Measurements from ENCODE around the gene TNFSF15.

Gene TNFSF15

DNA sequence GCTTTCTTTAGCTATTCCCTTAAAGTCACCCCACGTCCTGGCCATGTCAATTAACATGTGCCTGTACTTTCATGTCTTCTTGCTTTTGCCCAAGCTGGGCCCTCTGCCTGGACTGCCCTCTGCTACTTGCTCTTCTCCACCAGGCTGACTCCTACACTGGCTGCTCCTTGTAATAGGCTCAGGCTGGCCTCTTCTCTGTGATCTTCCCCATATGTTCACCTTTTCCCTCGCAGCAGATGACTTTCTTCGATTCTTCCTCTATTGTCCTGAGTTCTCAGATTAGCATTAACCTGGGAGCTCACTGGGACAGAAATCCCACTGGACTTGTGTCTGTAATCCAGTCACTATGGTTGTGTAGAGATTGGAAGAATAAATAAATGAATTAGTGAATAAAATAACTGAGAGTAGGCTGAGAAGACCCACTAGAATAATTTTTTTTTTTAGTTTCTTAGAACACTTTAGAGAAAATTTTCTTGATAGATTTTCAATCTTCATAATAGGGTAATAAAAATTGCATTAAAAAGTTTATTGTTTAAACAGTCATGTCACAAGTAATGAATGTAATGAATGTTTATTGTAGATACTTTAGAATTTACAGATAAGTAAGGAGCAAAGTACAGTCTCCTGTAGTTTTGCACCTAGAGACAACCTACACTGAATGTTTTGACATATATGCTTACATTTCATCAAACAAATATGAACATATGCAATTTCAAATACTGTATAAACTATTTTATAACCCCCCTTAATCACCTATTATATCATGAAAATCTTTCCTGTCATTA, 47.4 kb upstream of the TNFSF15 start:
- Histone ChIP-seq H4K20me1 (ENCODE audit: low read depth, low read length) (no peaks in the 10 kb centered on the region), H3K27ac (ENCODE audit: low read depth, low read length) (no peak overlapping the region), H3K4me2 (ENCODE audit: low read depth, low read length, poor library complexity, severe bottlenecking) (no peak overlapping the region), H2AFZ (ENCODE audit: low read depth, low read length, severe bottlenecking) (no peak overlapping the region), H3K9me2 (replicated peaks; ENCODE audit: insufficient read depth, low read length) (no peaks in the 10 kb centered on the region), H3F3A (ENCODE audit: insufficient read depth) (no peaks in the 10 kb centered on the region), H3K79me2 (ENCODE audit: insufficient read depth, low read length) (no peaks in the 10 kb centered on the region), H3K36me3 (ENCODE audit: low read length) (no peaks in the 10 kb centered on the region), H3K9ac (ENCODE audit: low read length) (no peak overlapping the region), H3K27me3 (ENCODE audit: low read length) (no peaks in the 10 kb centered on the region), H3K4me3 (ENCODE audit: insufficient read depth, low read length, poor library complexity, severe bottlenecking) (no peak overlapping the region), H3K9me3 (ENCODE audit: insufficient read depth, low read length) (no peaks in the 10 kb centered on the region)
- TF ChIP-seq, protein P1, sequence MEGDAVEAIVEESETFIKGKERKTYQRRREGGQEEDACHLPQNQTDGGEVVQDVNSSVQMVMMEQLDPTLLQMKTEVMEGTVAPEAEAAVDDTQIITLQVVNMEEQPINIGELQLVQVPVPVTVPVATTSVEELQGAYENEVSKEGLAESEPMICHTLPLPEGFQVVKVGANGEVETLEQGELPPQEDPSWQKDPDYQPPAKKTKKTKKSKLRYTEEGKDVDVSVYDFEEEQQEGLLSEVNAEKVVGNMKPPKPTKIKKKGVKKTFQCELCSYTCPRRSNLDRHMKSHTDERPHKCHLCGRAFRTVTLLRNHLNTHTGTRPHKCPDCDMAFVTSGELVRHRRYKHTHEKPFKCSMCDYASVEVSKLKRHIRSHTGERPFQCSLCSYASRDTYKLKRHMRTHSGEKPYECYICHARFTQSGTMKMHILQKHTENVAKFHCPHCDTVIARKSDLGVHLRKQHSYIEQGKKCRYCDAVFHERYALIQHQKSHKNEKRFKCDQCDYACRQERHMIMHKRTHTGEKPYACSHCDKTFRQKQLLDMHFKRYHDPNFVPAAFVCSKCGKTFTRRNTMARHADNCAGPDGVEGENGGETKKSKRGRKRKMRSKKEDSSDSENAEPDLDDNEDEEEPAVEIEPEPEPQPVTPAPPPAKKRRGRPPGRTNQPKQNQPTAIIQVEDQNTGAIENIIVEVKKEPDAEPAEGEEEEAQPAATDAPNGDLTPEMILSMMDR (IDR thresholded peaks at IDR 0.05; ENCODE audit: insufficient read depth, low read length, poor library complexity, severe bottlenecking) = no peak
- TF ChIP-seq EZH2phosphoT487 (conservative IDR thresholded peaks at IDR 0.05; ENCODE audit: low read length) = no peak

GRCh38 chr9:114852050-114852594, 46.3 kb upstream of the TNFSF15 start:
- Histone ChIP-seq H3K4me3 (ENCODE audit: insufficient read depth, low read length, poor library complexity, severe bottlenecking) (no peak overlapping the region), H3K27ac (ENCODE audit: low read depth, low read length) (no peak overlapping the region), H3K4me2 (ENCODE audit: low read depth, low read length, poor library complexity, severe bottlenecking) (no peak overlapping the region), H3K9me3 (ENCODE audit: insufficient read depth, low read length) (no peaks in the 10 kb centered on the region), H3K79me2 (ENCODE audit: insufficient read depth, low read length) (no peaks in the 10 kb centered on the region), H3K9ac (ENCODE audit: low read length) (no peak overlapping the region), H2AFZ (ENCODE audit: low read depth, low read length, severe bottlenecking) (no peak overlapping the region), H3K27me3 (ENCODE audit: low read length) (no peaks in the 10 kb centered on the region), H4K20me1 (ENCODE audit: low read depth, low read length) (no peaks in the 10 kb centered on the region), H3K36me3 (ENCODE audit: low read length) (no peaks in the 10 kb centered on the region), H3F3A (ENCODE audit: insufficient read depth) (no peaks in the 10 kb centered on the region), H3K9me2 (replicated peaks; ENCODE audit: insufficient read depth, low read length) (no peaks in the 10 kb centered on the region)
- TF ChIP-seq, protein P1 (IDR thresholded peaks at IDR 0.05; ENCODE audit: insufficient read depth, low read length, poor library complexity, severe bottlenecking) = no peak
- TF ChIP-seq EZH2phosphoT487 (conservative IDR thresholded peaks at IDR 0.05; ENCODE audit: low read length) = no peak

DNA sequence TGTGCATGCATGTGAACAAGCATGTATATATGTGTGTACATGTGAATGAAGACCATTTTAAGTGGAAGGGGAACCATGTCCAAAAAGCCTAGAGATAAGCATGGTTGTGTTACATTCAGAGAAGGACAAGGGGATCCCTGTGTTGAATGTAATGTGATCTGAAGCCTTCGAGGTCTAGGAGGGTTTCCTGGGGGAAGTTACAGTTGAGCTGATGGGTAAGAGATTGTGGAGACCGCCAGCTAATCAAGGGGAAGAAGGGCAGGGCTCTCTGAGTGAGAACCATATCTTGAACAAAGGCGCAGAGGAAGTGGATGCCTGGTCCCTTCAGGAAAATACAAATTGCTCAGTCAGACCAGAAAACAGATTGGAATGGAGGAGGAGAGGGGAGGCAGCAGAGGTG, 45.5 kb upstream of the TNFSF15 start:
- Histone ChIP-seq H3K79me2 (ENCODE audit: insufficient read depth, low read length) (no peaks in the 10 kb centered on the region), H3K4me3 (ENCODE audit: insufficient read depth, low read length, poor library complexity, severe bottlenecking) (no peak overlapping the region), H3K36me3 (ENCODE audit: low read length) (no peaks in the 10 kb centered on the region), H3K27ac (ENCODE audit: low read depth, low read length) (no peak overlapping the region), H4K20me1 (ENCODE audit: low read depth, low read length) (no peaks in the 10 kb centered on the region), H3K9me2 (replicated peaks; ENCODE audit: insufficient read depth, low read length) (no peaks in the 10 kb centered on the region), H3K4me2 (ENCODE audit: low read depth, low read length, poor library complexity, severe bottlenecking) (no peak overlapping the region), H2AFZ (ENCODE audit: low read depth, low read length, severe bottlenecking) (no peak overlapping the region), H3K9me3 (ENCODE audit: insufficient read depth, low read length) (no peaks in the 10 kb centered on the region), H3K9ac (ENCODE audit: low read length) (no peak overlapping the region), H3K27me3 (ENCODE audit: low read length) (no peaks in the 10 kb centered on the region), H3F3A (ENCODE audit: insufficient read depth) (no peaks in the 10 kb centered on the region)
- TF ChIP-seq EZH2phosphoT487 (conservative IDR thresholded peaks at IDR 0.05; ENCODE audit: low read length) = no peak
- TF ChIP-seq, protein P1 (IDR thresholded peaks at IDR 0.05; ENCODE audit: insufficient read depth, low read length, poor library complexity, severe bottlenecking) = no peak
